ENCODE data around the gene ANKRD10. TPM values are rescaled to one million over a fixed set of nuclear protein-coding genes. Genes with fewer than 3 reads are reported as not detected.
A peak's percentile ranks its signal among the peaks of the same experiment; 100 is the strongest.

The ANKRD10 gene
- total RNA-seq, 2 donors from 2014 or later = 46.2 to 47.5 TPM

- no peaks in the 10 kb centered on the region for H3K4me1 ChIP-seq
- H3K27me3 ChIP-seq = no peaks in the 10 kb centered on the region
- no peak for DNase-seq (ENCODE audit: low spot score)
- peak overlapping the region in 1 of 2 donors; percentile 32 for H3K27ac ChIP-seq
- H3K36me3 ChIP-seq = no peaks in the 10 kb centered on the region
- TF ChIP-seq CTCF (IDR thresholded peaks at IDR 0.05) = no peak
- no peaks in the 10 kb centered on the region for H3K9me3 ChIP-seq
- no peak overlapping the region for H3K4me3 ChIP-seq
Measured at GRCh38 chr13:110924639-110924934, 9.7 kb upstream of the ANKRD10 start.

GRCh38 chr13:110923777-110924638 lies 9.1 kb upstream of the ANKRD10 start:
- H3K27ac ChIP-seq = peak overlapping the region in 1 of 2 donors; percentile 32
- no peaks in the 10 kb centered on the region for H3K9me3 ChIP-seq
- H3K4me1 ChIP-seq = no peaks in the 10 kb centered on the region
- TF ChIP-seq CTCF (IDR thresholded peaks at IDR 0.05) = no peak
- H3K4me3 ChIP-seq = no peak overlapping the region
- no peak for DNase-seq (ENCODE audit: low spot score)
- no peaks in the 10 kb centered on the region for H3K27me3 ChIP-seq
- no peaks in the 10 kb centered on the region for H3K36me3 ChIP-seq

GRCh38 chr13:110923086-110923485 lies 8.2 kb upstream of the ANKRD10 start:
- H3K27me3 ChIP-seq = no peaks in the 10 kb centered on the region
- H3K27ac ChIP-seq = no peak overlapping the region
- no peak for TF ChIP-seq CTCF (IDR thresholded peaks at IDR 0.05)
- DNase-seq (ENCODE audit: low spot score) = no peak
- no peak overlapping the region for H3K4me3 ChIP-seq
- no peaks in the 10 kb centered on the region for H3K36me3 ChIP-seq
- H3K4me1 ChIP-seq = no peaks in the 10 kb centered on the region
- no peaks in the 10 kb centered on the region for H3K9me3 ChIP-seq

GRCh38 chr13:110922506-110922905 lies 7.6 kb upstream of the ANKRD10 start:
- Histone ChIP-seq H3K36me3 (no peaks in the 10 kb centered on the region), H3K4me1 (no peaks in the 10 kb centered on the region), H3K27ac (no peak overlapping the region), H3K4me3 (no peak overlapping the region), H3K9me3 (no peaks in the 10 kb centered on the region), H3K27me3 (no peaks in the 10 kb centered on the region)
- no peak for DNase-seq (ENCODE audit: low spot score)
- TF ChIP-seq CTCF (IDR thresholded peaks at IDR 0.05) = no peak

- Histone ChIP-seq H3K9me3 (no peaks in the 10 kb centered on the region), H3K27ac (no peak overlapping the region), H3K4me3 (no peak overlapping the region), H3K36me3 (no peaks in the 10 kb centered on the region), H3K27me3 (no peaks in the 10 kb centered on the region), H3K4me1 (peaks cover 0 to 8% of the 10 kb centered on the region in 2 donors)
- TF ChIP-seq CTCF (IDR thresholded peaks at IDR 0.05) = no peak
- DNase-seq (ENCODE audit: low spot score) = no peak
Measured at GRCh38 chr13:110921695-110922094, 6.8 kb upstream of the ANKRD10 start.

GRCh38 chr13:110921209-110921608 lies 6.3 kb upstream of the ANKRD10 start:
- no peak for TF ChIP-seq CTCF (IDR thresholded peaks at IDR 0.05)
- H3K27ac ChIP-seq = no peak overlapping the region

More at GRCh38 chr13:110921209-110921608, 6.3 kb upstream of the ANKRD10 start:
- DNase-seq (ENCODE audit: low spot score) = no peak
- Histone ChIP-seq H3K27me3 (no peaks in the 10 kb centered on the region), H3K9me3 (no peaks in the 10 kb centered on the region), H3K4me3 (no peak overlapping the region), H3K36me3 (no peaks in the 10 kb centered on the region), H3K4me1 (peaks cover 0 to 13% of the 10 kb centered on the region in 2 donors)
